ENCODE results near the gene TRH. TPM values are rescaled to one million over a fixed set of nuclear protein-coding genes. Genes with fewer than 3 reads are reported as not detected.

Gene TRH
- total RNA-seq, 2 experiments from 2014 or later: not detected

GRCh38 chr3:129943020-129943419 lies 31.5 kb upstream of the TRH start:
- POLR2A ChIA-PET: interaction anchor here (0.6 kb wide), 1 partner anchor 299 kb away, joined by 3 read pairs; no protein-coding TSS in a partner anchor
- ATAC-seq: no peak
- intact Hi-C loops (cut with micrococcal nuclease): loop anchor here (10.0 kb wide), 1 partner anchor 152 kb away; no protein-coding TSS in a partner anchor
- Mint-ChIP-seq H3K9me3 (no peaks in the 10 kb centered on the region), H3K27me3 (peaks cover 6% of the 10 kb centered on the region), H3K36me3 (ENCODE audit: low read depth) (no peaks in the 10 kb centered on the region), H3K27ac (no peak overlapping the region), H3K4me3 (no peak overlapping the region), H3K4me1 (ENCODE audit: low read depth) (no peaks in the 10 kb centered on the region)
- CTCF ChIA-PET: interaction anchor here (0.8 to 4.2 kb wide), 23 partner anchors 9 to 462 kb away, joined by 3 to 17 read pairs (median 4); no protein-coding TSS in a partner anchor
- TF ChIP-seq, protein P1, sequence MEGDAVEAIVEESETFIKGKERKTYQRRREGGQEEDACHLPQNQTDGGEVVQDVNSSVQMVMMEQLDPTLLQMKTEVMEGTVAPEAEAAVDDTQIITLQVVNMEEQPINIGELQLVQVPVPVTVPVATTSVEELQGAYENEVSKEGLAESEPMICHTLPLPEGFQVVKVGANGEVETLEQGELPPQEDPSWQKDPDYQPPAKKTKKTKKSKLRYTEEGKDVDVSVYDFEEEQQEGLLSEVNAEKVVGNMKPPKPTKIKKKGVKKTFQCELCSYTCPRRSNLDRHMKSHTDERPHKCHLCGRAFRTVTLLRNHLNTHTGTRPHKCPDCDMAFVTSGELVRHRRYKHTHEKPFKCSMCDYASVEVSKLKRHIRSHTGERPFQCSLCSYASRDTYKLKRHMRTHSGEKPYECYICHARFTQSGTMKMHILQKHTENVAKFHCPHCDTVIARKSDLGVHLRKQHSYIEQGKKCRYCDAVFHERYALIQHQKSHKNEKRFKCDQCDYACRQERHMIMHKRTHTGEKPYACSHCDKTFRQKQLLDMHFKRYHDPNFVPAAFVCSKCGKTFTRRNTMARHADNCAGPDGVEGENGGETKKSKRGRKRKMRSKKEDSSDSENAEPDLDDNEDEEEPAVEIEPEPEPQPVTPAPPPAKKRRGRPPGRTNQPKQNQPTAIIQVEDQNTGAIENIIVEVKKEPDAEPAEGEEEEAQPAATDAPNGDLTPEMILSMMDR (IDR thresholded peaks at IDR 0.05): no peak
- no peak for DNase-seq

GRCh38 chr3:129944709-129945108 lies 29.8 kb upstream of the TRH start:
- ATAC-seq: no peak
- no peaks in the 10 kb centered on the region for H3K36me3 Mint-ChIP-seq (ENCODE audit: low read depth)
- POLR2A ChIA-PET: no interaction called here
- intact Hi-C loops (cut with micrococcal nuclease): loop anchor here (10.0 kb wide), 1 partner anchor 150 kb away; no protein-coding TSS in a partner anchor
- H3K4me1 Mint-ChIP-seq (ENCODE audit: low read depth): no peaks in the 10 kb centered on the region
- peaks cover 6% of the 10 kb centered on the region for H3K27me3 Mint-ChIP-seq
- H3K27ac Mint-ChIP-seq: no peak overlapping the region
- H3K9me3 Mint-ChIP-seq: no peaks in the 10 kb centered on the region
- no peak overlapping the region for H3K4me3 Mint-ChIP-seq
- no peak for DNase-seq
- CTCF ChIA-PET: interaction anchor here (0.6 kb wide), 1 partner anchor 66 kb away, joined by 3 read pairs; no protein-coding TSS in a partner anchor
- TF ChIP-seq, protein P1 (IDR thresholded peaks at IDR 0.05): no peak

- ATAC-seq (no peak), DNase-seq (no peak)
- H3K27ac Mint-ChIP-seq: no peak overlapping the region
- POLR2A ChIA-PET: no interaction called here
- CTCF ChIA-PET: interaction anchor here (1.8 kb wide), 1 partner anchor 24 kb away, joined by 4 read pairs; no protein-coding TSS in a partner anchor
- TF ChIP-seq, protein P1 (IDR thresholded peaks at IDR 0.05): no peak
- H3K36me3 Mint-ChIP-seq (ENCODE audit: low read depth): no peaks in the 10 kb centered on the region
- intact Hi-C loops (cut with micrococcal nuclease): loop anchor here (10.0 kb wide), 1 partner anchor 147 kb away; no protein-coding TSS in a partner anchor
- H3K4me1 Mint-ChIP-seq (ENCODE audit: low read depth): no peaks in the 10 kb centered on the region
- H3K9me3 Mint-ChIP-seq: no peaks in the 10 kb centered on the region
- peaks cover 4% of the 10 kb centered on the region for H3K27me3 Mint-ChIP-seq
- H3K4me3 Mint-ChIP-seq: no peak overlapping the region
Observed at GRCh38 chr3:129947538-129948240, 26.8 kb upstream of the TRH start.

DNA sequence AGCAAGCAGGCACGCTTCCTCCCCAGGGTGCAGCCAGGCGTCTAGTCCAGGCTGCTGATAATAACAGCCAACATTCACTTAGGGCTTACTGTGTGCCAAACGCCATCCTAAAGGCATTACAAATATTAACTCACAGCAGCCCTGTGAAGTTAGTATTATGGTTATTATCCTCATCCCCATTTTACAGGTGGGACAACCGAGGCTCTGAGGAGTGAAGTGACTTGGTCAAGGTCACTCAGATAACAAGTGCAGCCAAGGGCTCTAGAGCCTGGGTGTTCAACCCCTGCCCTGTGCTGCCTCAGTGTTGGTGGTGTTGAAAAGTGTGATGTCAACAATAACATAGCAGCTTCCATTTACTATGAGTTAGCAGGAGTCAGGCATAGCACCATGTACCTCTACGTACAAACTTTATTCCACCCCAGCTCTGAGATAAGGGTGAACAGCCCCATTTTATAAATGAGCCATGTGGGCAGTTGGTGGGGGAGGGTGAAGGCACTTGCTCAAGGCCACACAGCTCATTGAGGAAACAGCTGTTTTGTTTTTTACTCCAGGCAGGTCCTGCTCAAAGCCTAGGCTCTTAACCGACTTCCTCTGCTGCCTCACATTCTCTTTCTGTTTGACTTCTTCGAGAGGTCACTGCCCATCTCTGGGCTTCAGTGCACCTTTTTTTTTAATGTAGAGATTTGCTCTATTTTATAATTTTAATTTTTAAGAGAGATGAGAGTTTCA lies 24.0 kb upstream of the TRH start:
- TF ChIP-seq, protein P1 (IDR thresholded peaks at IDR 0.05): no peak
- H3K27ac Mint-ChIP-seq: no peak overlapping the region
- intact Hi-C loops (cut with micrococcal nuclease): no loop called here
- no peaks in the 10 kb centered on the region for H3K9me3 Mint-ChIP-seq
- ChIA-PET CTCF (interaction anchor here (1.0 kb wide), 1 partner anchor 10 kb away, joined by 5 read pairs; no protein-coding TSS in a partner anchor), POLR2A (no interaction called here)
- no peak for DNase-seq
- no peak overlapping the region for H3K4me3 Mint-ChIP-seq
- no peaks in the 10 kb centered on the region for H3K36me3 Mint-ChIP-seq (ENCODE audit: low read depth)
- H3K4me1 Mint-ChIP-seq (ENCODE audit: low read depth): no peaks in the 10 kb centered on the region
- no peak for ATAC-seq
- peaks cover 5% of the 10 kb centered on the region for H3K27me3 Mint-ChIP-seq
